ENCODE results near the gene HSPG2. TPM values are rescaled to one million over a fixed set of nuclear protein-coding genes. Genes with fewer than 3 reads are reported as not detected.
"Not testable (repeated sequence)": the region's sequence is repeated elsewhere in the genome, so short reads cannot be mapped to it uniquely, and the experiment has no call there.

Gene HSPG2
- total RNA-seq, 1 donor from 2014 or later: 1.7 TPM

- H3K9me3 Mint-ChIP-seq; H3K27ac Mint-ChIP-seq; H3K27me3 Mint-ChIP-seq; DNase-seq; H3K4me1 Mint-ChIP-seq; CTCF ChIA-PET; POLR2A ChIA-PET; intact Hi-C loops (cut with micrococcal nuclease); H3K36me3 Mint-ChIP-seq (ENCODE audit: low read depth); ATAC-seq (ENCODE audit: low read depth); H3K4me3 Mint-ChIP-seq: not testable (repeated sequence)
Measured at GRCh38 chr1:21973948-21974347, 36.8 kb upstream of the HSPG2 start.

- CTCF ChIA-PET; DNase-seq; H3K9me3 Mint-ChIP-seq; H3K4me1 Mint-ChIP-seq; POLR2A ChIA-PET; H3K27me3 Mint-ChIP-seq; ATAC-seq (ENCODE audit: low read depth); H3K36me3 Mint-ChIP-seq (ENCODE audit: low read depth); H3K27ac Mint-ChIP-seq; intact Hi-C loops (cut with micrococcal nuclease); H3K4me3 Mint-ChIP-seq: not testable (repeated sequence)
Measured at GRCh38 chr1:21972973-21973441, 35.9 kb upstream of the HSPG2 start.

DNA sequence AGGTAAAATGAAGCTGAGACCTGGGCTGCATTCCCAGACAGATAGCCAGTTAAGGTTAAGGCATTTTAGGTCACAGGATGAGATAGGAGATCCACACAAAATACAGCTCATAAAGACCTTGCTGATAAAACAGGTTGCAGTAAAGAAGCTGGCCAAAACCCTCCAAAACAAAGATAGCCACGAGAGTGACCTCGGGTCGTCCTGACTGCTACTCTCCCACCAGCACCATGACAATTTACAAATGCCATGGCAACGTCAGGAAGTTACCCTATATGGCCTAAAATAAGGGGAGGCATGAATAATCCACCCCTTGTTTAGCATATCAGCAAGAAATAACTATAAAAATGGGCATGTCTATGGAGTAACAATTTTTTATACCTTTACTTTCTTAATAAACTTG, 33.4 kb upstream of the HSPG2 start:
- H3K36me3 Mint-ChIP-seq (ENCODE audit: low read depth); CTCF ChIA-PET; H3K4me1 Mint-ChIP-seq; H3K27me3 Mint-ChIP-seq; H3K4me3 Mint-ChIP-seq; POLR2A ChIA-PET; ATAC-seq (ENCODE audit: low read depth); intact Hi-C loops (cut with micrococcal nuclease); DNase-seq; H3K9me3 Mint-ChIP-seq; H3K27ac Mint-ChIP-seq: not testable (repeated sequence)

- H3K9me3 Mint-ChIP-seq; H3K27ac Mint-ChIP-seq; intact Hi-C loops (cut with micrococcal nuclease); H3K4me3 Mint-ChIP-seq; ATAC-seq (ENCODE audit: low read depth); H3K4me1 Mint-ChIP-seq; H3K36me3 Mint-ChIP-seq (ENCODE audit: low read depth); H3K27me3 Mint-ChIP-seq; CTCF ChIA-PET; POLR2A ChIA-PET; DNase-seq: not testable (repeated sequence)
Measured at GRCh38 chr1:21969066-21969465, 32.0 kb upstream of the HSPG2 start.

- CTCF ChIA-PET; H3K36me3 Mint-ChIP-seq (ENCODE audit: low read depth); H3K4me3 Mint-ChIP-seq; DNase-seq; ATAC-seq (ENCODE audit: low read depth); POLR2A ChIA-PET; H3K27ac Mint-ChIP-seq; H3K27me3 Mint-ChIP-seq; H3K9me3 Mint-ChIP-seq; intact Hi-C loops (cut with micrococcal nuclease); H3K4me1 Mint-ChIP-seq: not testable (repeated sequence)
Measured at GRCh38 chr1:21967216-21967615, 30.1 kb upstream of the HSPG2 start.

DNA sequence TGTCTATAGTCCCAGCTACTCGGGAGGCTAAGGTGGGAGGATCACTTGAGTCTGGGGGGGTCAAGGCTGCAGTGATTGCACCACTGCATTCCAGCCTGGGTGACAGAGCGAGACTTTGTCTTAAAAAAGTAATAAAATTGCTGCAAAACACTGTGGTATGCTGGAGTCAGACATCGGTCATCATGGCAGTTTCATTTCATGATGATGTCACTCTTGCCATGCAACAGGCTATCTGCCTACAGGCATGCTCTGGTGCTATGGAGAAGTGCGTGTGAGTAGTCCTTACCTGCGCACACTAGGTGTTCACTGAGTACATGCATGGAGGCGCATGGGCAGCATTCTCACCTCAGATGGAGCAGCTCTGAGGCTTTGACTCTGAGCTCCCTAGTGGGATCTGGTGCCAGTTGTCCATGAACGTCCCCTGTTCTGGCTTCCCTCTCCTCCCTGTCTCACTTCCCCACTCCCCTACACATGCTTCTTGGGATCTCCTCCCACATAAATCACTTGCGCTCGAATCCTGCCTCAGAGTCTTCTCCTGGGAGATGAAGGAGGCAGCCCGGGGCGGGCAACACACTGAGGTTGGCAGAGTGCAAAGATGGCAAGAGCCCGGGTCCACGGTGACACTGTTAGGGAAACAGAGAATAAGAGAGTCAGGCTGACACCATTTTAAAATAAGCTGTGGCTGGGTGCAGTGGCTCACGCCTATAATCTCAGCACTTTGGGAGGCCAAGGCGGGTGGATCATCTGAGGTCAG, 29.3 kb upstream of the HSPG2 start:
- no peak for ATAC-seq (ENCODE audit: low read depth)
- CTCF ChIA-PET: no interaction called here

GRCh38 chr1:21963477-21964217, 26.5 kb upstream of the HSPG2 start:
- Mint-ChIP-seq H3K36me3 (ENCODE audit: low read depth) (no peaks in the 10 kb centered on the region), H3K4me3 (no peak overlapping the region), H3K27ac (no peak overlapping the region), H3K9me3 (no peaks in the 10 kb centered on the region), H3K27me3 (peaks cover 8% of the 10 kb centered on the region), H3K4me1 (peaks cover 2% of the 10 kb centered on the region)
- TF ChIP-seq, protein P1, sequence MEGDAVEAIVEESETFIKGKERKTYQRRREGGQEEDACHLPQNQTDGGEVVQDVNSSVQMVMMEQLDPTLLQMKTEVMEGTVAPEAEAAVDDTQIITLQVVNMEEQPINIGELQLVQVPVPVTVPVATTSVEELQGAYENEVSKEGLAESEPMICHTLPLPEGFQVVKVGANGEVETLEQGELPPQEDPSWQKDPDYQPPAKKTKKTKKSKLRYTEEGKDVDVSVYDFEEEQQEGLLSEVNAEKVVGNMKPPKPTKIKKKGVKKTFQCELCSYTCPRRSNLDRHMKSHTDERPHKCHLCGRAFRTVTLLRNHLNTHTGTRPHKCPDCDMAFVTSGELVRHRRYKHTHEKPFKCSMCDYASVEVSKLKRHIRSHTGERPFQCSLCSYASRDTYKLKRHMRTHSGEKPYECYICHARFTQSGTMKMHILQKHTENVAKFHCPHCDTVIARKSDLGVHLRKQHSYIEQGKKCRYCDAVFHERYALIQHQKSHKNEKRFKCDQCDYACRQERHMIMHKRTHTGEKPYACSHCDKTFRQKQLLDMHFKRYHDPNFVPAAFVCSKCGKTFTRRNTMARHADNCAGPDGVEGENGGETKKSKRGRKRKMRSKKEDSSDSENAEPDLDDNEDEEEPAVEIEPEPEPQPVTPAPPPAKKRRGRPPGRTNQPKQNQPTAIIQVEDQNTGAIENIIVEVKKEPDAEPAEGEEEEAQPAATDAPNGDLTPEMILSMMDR (IDR thresholded peaks at IDR 0.05): no peak
- DNase-seq (peak; percentile 73), ATAC-seq (ENCODE audit: low read depth) (peak; percentile 92)
- CTCF ChIA-PET: interaction anchor here (0.7 to 1.7 kb wide), 5 partner anchors 8 to 455 kb away, joined by 3 to 5 read pairs (median 3); partner anchors contain the start of gene ALPL
- POLR2A ChIA-PET: no interaction called here
- intact Hi-C loops (cut with micrococcal nuclease): loop anchor here (1.0 to 5.0 kb wide), 4 partner anchors 146 to 305 kb away; no protein-coding TSS in a partner anchor

More for the DNA sequence above, 29.3 kb upstream of the HSPG2 start:
- Mint-ChIP-seq H3K4me3 (no peak overlapping the region), H3K27me3 (peaks cover 8% of the 10 kb centered on the region), H3K36me3 (ENCODE audit: low read depth) (no peaks in the 10 kb centered on the region), H3K27ac (no peak overlapping the region), H3K9me3 (no peaks in the 10 kb centered on the region), H3K4me1 (peaks cover 2% of the 10 kb centered on the region)
- intact Hi-C loops (cut with micrococcal nuclease): no loop called here
- POLR2A ChIA-PET: no interaction called here
- TF ChIP-seq, protein P1 (IDR thresholded peaks at IDR 0.05): no peak
- no peak for DNase-seq

Measured in activated B cell treated with CpG ODN at 0.5 μM for 24 hours (primary cell).